PFSK-1 (cell line): ENCODE results near the gene DACH1.

Source experiments
- POLR2AphosphoS5 ChIP-seq: IDR thresholded peaks from 2 replicates; pipeline ENCODE4 v1.6.1; 2012; ENCODE audit warnings: low read depth, mild to moderate bottlenecking, control low read depth, low read length, moderate library complexity
- TAF1 ChIP-seq: IDR thresholded peaks from 2 replicates; pipeline ENCODE4 v1.6.1; 2012; ENCODE audit warnings: low read length, control low read depth, borderline replicate concordance; ENCODE audit not compliant: insufficient read depth

DNA sequence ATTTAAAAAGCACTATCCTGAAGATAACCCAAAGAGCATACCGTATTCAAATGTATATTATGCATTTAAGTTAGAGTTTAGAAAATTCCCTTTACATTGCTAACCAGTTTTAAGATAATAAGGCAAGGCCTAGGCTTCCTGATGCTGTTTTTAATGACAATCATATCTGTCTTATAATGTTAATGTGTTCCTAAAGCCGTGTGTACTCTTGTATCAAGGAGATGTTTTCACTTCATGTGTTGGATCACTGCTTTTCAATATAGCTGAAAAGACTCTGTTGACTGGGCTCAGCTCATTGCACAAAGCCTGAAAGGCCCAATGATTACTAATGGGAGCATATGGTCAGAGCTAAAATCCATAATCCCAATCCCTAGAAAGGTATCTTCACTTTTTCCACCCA, 81.6 kb downstream of the DACH1 start:
- no peak for TF ChIP-seq POLR2AphosphoS5
- TF ChIP-seq TAF1, result no peak
